HG03460 (cell line): ENCODE data around the gene KCNJ15.

Experiments used
- ATAC-seq: cut with Tn5 transposase; IDR thresholded peaks from one replicate; pipeline ENCODE4 v1.9.1; 2021; ENCODE audit not compliant: unreplicated experiment

Gene KCNJ15

GRCh38 chr21:38297194-38297631 lies 40.4 kb downstream of the KCNJ15 start:
- ATAC-seq, result no peak

GRCh38 chr21:38297871-38298270 lies 41.1 kb downstream of the KCNJ15 start:
- ATAC-seq, result no peak

- no peak for ATAC-seq
These were observed 42.0 kb downstream of the KCNJ15 start for GRCh38 chr21:38298832-38299231.

GRCh38 chr21:38299671-38300070 lies 42.9 kb downstream of the KCNJ15 start:
- no peak for ATAC-seq

GRCh38 chr21:38300141-38300578 lies 43.4 kb downstream of the KCNJ15 start:
- no peak for ATAC-seq

GRCh38 chr21:38301321-38302214 lies 44.8 kb downstream of the KCNJ15 start:
- ATAC-seq, result no peak

GRCh38 chr21:38303300-38303699 lies 46.5 kb downstream of the KCNJ15 start:
- no peak for ATAC-seq

GRCh38 chr21:38306433-38307141 lies 49.8 kb downstream of the KCNJ15 start:
- no peak for ATAC-seq

GRCh38 chr21:38307771-38308531 lies 51.2 kb downstream of the KCNJ15 start:
- ATAC-seq, result no peak

GRCh38 chr21:38308532-38309119 lies 51.8 kb downstream of the KCNJ15 start:
- ATAC-seq, result no peak

- no peak for ATAC-seq
These were observed 54.1 kb downstream of the KCNJ15 start for GRCh38 chr21:38310646-38311485.

- no peak for ATAC-seq
These were observed 55.0 kb downstream of the KCNJ15 start for GRCh38 chr21:38311765-38312164.

- no peak for ATAC-seq
These were observed 56.0 kb downstream of the KCNJ15 start for GRCh38 chr21:38312822-38313221.

- ATAC-seq, result no peak
These were observed 57.8 kb downstream of the KCNJ15 start for GRCh38 chr21:38314558-38314957.

- no peak for ATAC-seq
These were observed 58.3 kb downstream of the KCNJ15 start for GRCh38 chr21:38315122-38315521.

GRCh38 chr21:38319781-38320180 lies 63.0 kb downstream of the KCNJ15 start:
- no peak for ATAC-seq

- no peak for ATAC-seq
These were observed 64.8 kb downstream of the KCNJ15 start for GRCh38 chr21:38321568-38321967.

- no peak for ATAC-seq
These were observed 65.6 kb downstream of the KCNJ15 start for GRCh38 chr21:38322311-38322950.

- no peak for ATAC-seq
These were observed 67.1 kb downstream of the KCNJ15 start for GRCh38 chr21:38323721-38324531.
